Dedifferentiated amniotic fluid mesenchymal stem cell (primary cell): ENCODE data around the gene FN1.
"Not testable (repeated sequence)": the region's sequence is repeated elsewhere in the genome, so short reads cannot be mapped to it uniquely, and the experiment has no call there.

Experiments
- DNase-seq: peaks from one replicate; pipeline ENCODE4 v3.0.0-alpha.2; 2016; ENCODE audit errors: extremely low spot score

Gene FN1

DNA sequence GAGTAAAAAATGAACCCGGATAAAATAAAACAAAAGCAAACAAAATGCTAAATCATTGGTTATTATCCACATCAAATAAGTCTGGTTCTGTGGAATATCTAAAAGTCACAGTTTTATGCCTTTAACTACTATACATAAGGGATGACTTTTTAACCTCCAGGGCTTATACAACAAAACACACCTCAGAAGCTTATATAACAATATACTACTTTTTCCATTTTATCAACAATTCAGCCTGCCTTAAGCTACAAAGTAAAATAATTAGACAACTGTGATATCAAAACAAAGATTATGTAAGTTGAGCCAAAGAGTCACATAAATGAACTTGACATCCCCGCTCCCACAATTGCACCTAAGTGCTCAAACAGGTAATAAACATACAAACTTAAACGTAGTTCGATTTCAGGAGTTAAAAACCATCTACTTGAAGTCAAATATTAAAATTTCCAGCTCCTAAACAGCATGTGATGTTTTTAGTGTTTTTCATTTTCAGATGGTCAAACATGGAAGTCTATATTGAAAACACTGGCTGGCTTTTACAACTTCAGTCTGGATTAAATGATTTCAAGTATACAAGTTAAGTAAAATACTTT lies 69.3 kb downstream of the FN1 start:
- DNase-seq, result no peak

GRCh38 chr2:215365184-215365658 lies 70.6 kb downstream of the FN1 start:
- no peak for DNase-seq

DNA sequence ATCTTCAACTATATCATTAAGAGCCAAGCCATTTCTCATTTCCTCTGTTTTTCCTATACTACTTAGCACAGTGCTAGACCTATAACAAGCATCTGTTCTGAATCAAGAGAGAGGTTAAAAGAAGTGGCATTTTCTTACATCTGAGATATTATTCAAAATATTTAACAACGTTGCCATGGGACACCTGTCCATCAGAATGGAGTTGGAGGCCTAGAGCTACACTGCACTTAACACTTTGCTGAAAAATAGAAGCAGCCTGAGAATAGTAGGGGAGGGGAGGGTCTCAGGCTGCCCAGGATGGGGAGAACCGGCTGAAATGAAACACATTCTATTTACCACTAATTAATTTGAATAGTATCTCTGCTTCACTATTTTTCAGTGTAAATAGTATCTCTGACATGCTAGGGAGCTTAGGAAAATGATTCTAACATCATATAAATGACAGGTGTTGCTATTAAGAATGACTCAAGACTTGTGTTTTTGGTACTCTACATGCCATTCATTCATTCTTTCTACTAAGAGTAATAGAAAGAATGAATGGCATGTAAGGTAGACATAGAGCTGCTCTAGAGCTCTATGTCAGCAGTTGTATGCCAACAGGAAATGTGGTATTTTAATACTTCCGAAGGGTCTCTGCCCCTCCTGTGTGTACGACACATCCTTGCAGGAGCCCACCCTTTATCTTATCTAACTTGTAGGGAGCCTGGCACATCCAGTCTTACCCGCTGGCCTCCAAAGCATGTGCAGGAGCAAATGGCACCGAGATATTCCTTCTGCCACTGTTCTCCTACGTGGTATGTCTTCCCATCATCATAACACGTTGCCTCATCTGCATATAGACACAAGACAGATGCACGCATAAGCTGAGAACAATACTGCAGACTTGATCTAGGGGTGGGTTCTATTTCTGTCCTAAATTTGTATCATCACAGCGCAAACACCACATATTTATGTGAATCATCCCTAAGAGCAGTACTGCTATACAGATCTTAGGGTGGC lies 71.4 kb downstream of the FN1 start:
- no peak for DNase-seq

- no peak for DNase-seq
Observed at GRCh38 chr2:215363461-215364156, 72.3 kb downstream of the FN1 start.

- DNase-seq, result no peak
Observed at GRCh38 chr2:215363039-215363438, 72.8 kb downstream of the FN1 start.

DNA sequence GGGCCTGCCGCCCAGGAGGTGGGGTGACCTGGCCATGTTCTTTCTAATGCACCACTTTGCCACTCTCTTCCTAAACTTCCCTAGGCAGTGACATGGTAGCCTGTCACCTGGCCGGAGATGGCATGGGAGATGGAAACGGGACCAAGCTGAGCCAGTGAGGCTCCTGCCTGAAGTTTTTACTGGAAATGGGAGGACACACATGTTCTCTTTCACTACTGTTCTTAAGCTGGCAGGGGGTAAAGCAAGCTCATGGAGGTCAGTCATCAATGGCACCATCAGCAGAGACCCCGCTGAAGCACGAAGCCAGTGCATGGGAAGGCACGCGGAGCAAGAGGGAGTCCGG lies 73.3 kb downstream of the FN1 start:
- no peak for DNase-seq

GRCh38 chr2:215361876-215362561 lies 73.8 kb downstream of the FN1 start:
- no peak for DNase-seq

GRCh38 chr2:215361211-215361875 lies 74.5 kb downstream of the FN1 start:
- no peak for DNase-seq

DNA sequence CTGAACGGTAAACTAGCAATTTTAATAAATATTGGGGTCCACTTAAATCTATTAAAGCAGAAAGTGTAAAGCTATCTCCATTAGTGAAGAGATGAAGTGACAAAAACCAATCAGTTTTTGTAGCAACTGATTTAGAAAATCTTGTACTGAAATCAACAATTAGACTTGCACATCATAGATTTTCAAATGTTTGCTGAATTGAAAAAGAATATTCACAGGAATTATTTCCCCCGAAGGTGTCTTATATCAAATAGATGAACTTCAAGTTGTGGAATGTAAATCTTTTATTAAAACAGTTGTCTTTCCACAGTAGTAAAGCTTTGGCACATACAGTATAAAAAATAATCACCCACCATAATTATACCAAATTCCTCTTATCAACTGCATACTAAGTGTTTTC lies 75.3 kb downstream of the FN1 start:
- no peak for DNase-seq

GRCh38 chr2:215360059-215360458 lies 75.8 kb downstream of the FN1 start:
- DNase-seq, result not testable (repeated sequence)

DNA sequence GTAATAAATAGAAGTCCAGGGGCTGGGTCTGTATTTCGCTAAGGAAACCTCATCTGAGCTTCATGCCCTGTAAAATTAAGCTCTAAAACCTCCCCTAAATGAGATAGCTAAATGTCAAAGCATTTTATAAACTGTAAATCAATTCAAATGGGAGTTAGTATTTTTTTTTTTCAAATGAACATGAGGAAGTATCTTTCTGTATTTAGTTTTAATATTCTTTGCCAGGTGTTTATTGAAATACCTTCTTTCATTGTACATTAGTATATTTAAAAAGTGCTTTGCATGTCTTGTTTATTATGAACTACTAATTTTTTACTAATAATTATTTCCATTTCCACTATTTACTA lies 76.3 kb downstream of the FN1 start:
- no peak for DNase-seq

DNA sequence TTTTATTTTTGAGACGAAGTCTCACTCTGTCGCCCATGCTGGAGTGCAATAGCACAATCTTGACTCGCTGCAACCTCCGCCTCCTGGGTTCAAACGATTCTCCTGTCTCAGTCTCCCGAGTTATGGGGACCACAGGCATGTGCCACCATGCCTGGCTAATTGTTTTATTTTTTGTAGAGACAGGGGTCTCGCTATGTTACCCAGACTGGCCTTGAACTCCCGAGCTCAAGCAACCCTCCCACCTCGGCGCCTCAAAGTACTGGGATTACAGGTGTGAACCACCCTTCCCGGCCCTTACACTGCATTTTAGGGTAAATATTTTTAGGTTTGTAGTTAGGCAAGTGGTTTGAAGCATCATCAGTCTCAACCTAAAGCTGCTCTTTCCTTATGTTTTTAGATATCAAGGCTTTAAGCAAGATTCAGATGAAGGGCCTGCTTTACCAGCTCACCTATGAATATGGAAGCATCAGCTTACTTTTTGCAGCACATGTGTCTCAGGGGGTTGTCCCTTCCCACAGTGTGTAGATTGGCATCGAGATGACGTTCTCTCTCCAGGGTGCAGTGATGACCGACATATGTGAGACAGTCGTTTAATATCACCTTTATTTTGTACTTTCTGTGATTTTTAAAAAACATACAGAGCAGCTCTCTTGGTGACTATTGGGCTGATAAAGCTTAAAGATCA lies 76.8 kb downstream of the FN1 start:
- no peak for DNase-seq

GRCh38 chr2:215358312-215358845 lies 77.5 kb downstream of the FN1 start:
- DNase-seq, result no peak

DNA sequence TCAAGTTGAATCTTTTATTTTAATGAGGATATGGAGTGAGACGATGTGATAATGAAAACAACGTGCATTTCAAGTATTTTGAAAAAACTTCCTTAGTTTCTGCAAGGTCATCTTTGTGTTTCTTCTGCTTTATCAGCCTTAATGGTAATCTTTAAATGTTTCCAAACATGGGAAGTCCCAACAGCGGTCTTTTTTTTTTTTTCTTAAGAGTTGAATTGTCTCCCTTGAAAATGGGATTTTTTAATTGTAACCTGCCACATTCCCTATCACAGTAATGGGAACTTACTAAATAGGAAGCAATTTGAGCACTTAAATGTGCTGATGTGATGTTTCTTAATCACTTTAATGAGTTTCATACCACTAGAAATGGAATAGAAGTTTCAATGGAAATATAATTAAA lies 78.2 kb downstream of the FN1 start:
- no peak for DNase-seq

DNA sequence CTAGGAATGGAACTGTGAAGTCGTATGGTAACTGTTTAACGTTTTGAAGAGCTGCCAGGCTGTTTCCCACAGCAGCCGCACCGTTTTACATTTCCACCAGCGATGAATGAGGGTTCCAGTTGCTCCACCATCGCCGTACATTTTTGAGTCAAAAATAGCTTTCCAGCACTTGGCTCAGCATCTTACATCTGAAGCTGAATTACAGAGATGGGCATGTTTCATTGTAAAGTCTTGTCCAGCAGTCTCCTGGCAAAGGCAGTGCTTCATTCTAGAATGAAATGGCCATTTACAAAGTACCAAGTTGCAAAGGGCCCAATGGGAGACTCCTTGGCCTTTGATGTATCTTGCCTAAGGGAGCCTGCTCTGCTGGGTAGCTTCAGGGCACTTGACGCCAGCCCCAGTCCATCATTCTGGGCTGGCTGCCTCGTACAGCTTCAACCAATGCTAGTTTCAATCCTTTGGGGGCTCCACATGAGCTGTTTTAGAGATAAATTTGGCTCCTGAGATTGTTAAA lies 78.9 kb downstream of the FN1 start:
- DNase-seq, result no peak

- no peak for DNase-seq
Observed at GRCh38 chr2:215356334-215356947, 79.4 kb downstream of the FN1 start.

DNA sequence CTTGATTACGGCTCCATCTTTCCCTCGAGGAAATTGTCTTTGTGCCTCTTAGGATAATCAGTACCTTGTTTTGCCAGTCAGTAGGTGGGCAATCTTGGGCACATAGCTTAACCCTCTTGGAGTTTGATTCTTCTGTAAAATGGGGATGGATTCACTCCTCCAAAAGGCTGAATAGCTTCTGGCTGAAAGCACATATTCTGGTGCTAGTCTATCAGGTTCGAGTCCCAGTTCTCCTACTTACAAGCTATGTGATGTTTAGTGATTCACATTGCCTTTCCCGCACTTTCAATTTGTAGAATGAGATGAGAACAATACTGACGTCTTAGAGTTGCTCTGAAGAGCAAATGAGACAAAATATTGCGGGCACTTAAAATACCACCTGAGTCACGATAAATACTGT lies 80.1 kb downstream of the FN1 start:
- DNase-seq, result no peak

- DNase-seq, result no peak
Observed at GRCh38 chr2:215354771-215355695, 80.8 kb downstream of the FN1 start.

DNA sequence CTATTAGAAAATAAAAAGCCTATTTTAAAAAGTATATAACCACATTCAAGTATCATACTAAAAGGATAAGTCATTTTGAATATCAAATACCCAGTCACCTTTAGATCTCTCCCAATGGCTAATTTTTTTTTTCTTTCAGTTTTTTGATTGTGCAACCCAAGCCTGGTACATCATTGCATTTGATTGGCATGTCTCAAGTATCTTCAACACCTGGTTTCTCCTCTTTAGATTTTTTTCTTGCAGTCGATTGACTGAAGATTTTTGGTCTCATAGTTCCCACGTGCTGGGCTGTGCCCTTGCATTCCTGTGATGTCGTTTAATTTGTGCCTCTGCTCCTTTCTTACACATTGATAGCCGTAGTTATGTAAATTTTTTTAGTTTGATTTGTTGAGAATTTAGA lies 83.3 kb downstream of the FN1 start:
- no peak for DNase-seq
